GM19238 (cell line): Measurements from ENCODE around the gene MOK.
"Not testable (repeated sequence)": the region's sequence is repeated elsewhere in the genome, so short reads cannot be mapped to it uniquely, and the experiment has no call there.

Experiments used
- DNase-seq: peaks from one replicate; pipeline ENCODE4 v3.0.0; 2011; ENCODE audit warnings: low spot score; ENCODE audit not compliant: insufficient read length

The MOK gene

GRCh38 chr14:102249041-102249440 is 55.9 kb downstream of the MOK start:
- no peak for DNase-seq

GRCh38 chr14:102248121-102248520 is 56.8 kb downstream of the MOK start:
- no peak for DNase-seq

- no peak for DNase-seq
Measured at GRCh38 chr14:102246071-102246470, 58.9 kb downstream of the MOK start.

- not testable (repeated sequence) for DNase-seq
Measured at GRCh38 chr14:102243795-102244194, 61.2 kb downstream of the MOK start.

- no peak for DNase-seq
Measured at GRCh38 chr14:102241147-102241546, 63.8 kb downstream of the MOK start.

- not testable (repeated sequence) for DNase-seq
Measured at GRCh38 chr14:102240481-102240880, 64.5 kb downstream of the MOK start.

- no peak for DNase-seq
Measured at GRCh38 chr14:102239231-102239630, 65.7 kb downstream of the MOK start.

- DNase-seq, result no peak
Measured at GRCh38 chr14:102238766-102239165, 66.2 kb downstream of the MOK start.

GRCh38 chr14:102238131-102238530 is 66.8 kb downstream of the MOK start:
- DNase-seq, result no peak

GRCh38 chr14:102236026-102236425 is 68.9 kb downstream of the MOK start:
- no peak for DNase-seq

- DNase-seq, result peak; percentile 87
Measured at GRCh38 chr14:102235275-102235897, 69.6 kb downstream of the MOK start.

GRCh38 chr14:102234331-102235264 is 70.4 kb downstream of the MOK start:
- no peak for DNase-seq

GRCh38 chr14:102233081-102233480 is 71.9 kb downstream of the MOK start:
- DNase-seq, result no peak

- no peak for DNase-seq
Measured at GRCh38 chr14:102232348-102232625, 72.7 kb downstream of the MOK start.

- DNase-seq, result no peak
Measured at GRCh38 chr14:102231476-102232347, 73.3 kb downstream of the MOK start.

- no peak for DNase-seq
Measured at GRCh38 chr14:102230481-102231210, 74.3 kb downstream of the MOK start.

- DNase-seq, result no peak
Measured at GRCh38 chr14:102229739-102230092, 75.2 kb downstream of the MOK start.

GRCh38 chr14:102229071-102229738 is 75.8 kb downstream of the MOK start:
- no peak for DNase-seq

GRCh38 chr14:102227184-102227964 is 77.6 kb downstream of the MOK start:
- DNase-seq, result no peak
